Stomach (tissue), 9 donors: Measurements from ENCODE around the gene RPTOR. TPM values are rescaled to one million over a fixed set of nuclear protein-coding genes. Genes with fewer than 3 reads are reported as not detected.
A peak's percentile ranks its signal among the peaks of the same experiment; 100 is the strongest.

Experiments used
- DNase-seq, 2 donors: peaks; one replicate each; pipeline versions ENCODE4 v3.0.0 to v3.0.0-alpha.2; 2013 to 2019
- H3K27ac ChIP-seq, 5 donors: fragments of 200-600 bp in 4 of 5; sonication (generic) in 4 of 5; one replicate each; pipeline ENCODE4 v1.5.1; 2013 to 2019; ENCODE audit warnings: mild to moderate bottlenecking in 1 of 5, moderate library complexity in 1 of 5
- H3K27me3 ChIP-seq, 3 donors: fragments of 200-600 bp; sonication (generic); one replicate each; pipeline ENCODE4 v1.5.1; 2017 to 2019; ENCODE audit warnings: mixed run types in 1 of 3
- H3K36me3 ChIP-seq, 4 donors: fragments of 200-600 bp; sonication (generic); 1 replicate in 3 of 4; 2 replicates in 1 of 4; pipeline ENCODE4 v1.5.1; 2016 to 2019
- H3K4me1 ChIP-seq, 4 donors: fragments of 200-600 bp; sonication (generic); one replicate each; pipeline ENCODE4 v1.5.1; 2016 to 2019
- H3K4me3 ChIP-seq, 4 donors: fragments of 200-600 bp; sonication (generic) in 3 of 4; one replicate each; pipeline ENCODE4 v1.5.1; 2016 to 2019; ENCODE audit warnings: mild to moderate bottlenecking in 1 of 4
- H3K9me3 ChIP-seq, 4 donors: fragments of 200-600 bp; sonication (generic); one replicate each; pipeline ENCODE4 v1.5.1; 2016 to 2019
- EP300 ChIP-seq: sonication (generic); formaldehyde crosslinking; IDR thresholded peaks from one replicate; pipeline ENCODE4 v1.6.1; 2017; ENCODE audit warnings: antibody characterized with exemption
- POLR2A ChIP-seq, 4 donors: fragments of 450-650 bp; IDR thresholded peaks; one replicate each; pipeline ENCODE4 v1.6.1; 2016; ENCODE audit warnings: antibody characterized with exemption in 4 of 4, control low read depth in 2 of 4, mild to moderate bottlenecking in 1 of 4, moderate library complexity in 1 of 4
- POLR2AphosphoS5 ChIP-seq, 3 donors: sonication (generic); formaldehyde crosslinking; IDR thresholded peaks; one replicate each; pipeline ENCODE4 v1.6.1; 2016; ENCODE audit warnings: antibody characterized with exemption in 3 of 3
- WGBS, 5 donors: extraction: QIAGEN DNeasy Blood & Tissue Kit in 3 of 5; methylation state at CpG; one replicate each; pipeline versions ENCODE4 v1.1.5 to v1.1.7; 2013 to 2018; 5-methylcytosine and 5-hydroxymethylcytosine counted together
- intact Hi-C: fragments of 100-400 bp; cut with DNase I; formaldehyde crosslinking; loops from one replicate; pipeline ENCODE4 v1.15.1; 2023; ENCODE audit warnings: low total_unique reads
- polyA plus RNA-seq, 3 donors: library from polyadenylated mRNA; stranded (reverse); fragments of 200-250 nt; gene quantifications; one replicate each; pipeline ENCODE4 v1.2.3, GENCODE V29; 2013
- total RNA-seq, 5 donors: library from RNA; depleted of rRNA; stranded (reverse); fragments of >200 nt; gene quantifications; one replicate each; pipeline versions ENCODE4 v1.1.0 to v1.2.3, GENCODE V29; 2014 to 2016
- TF ChIP-seq, protein P1 (sequence below), 7 experiments: fragments of 450-650 bp in 4 of 7; fragments of 200-600 bp in 3 of 7; sonication (generic) in 3 of 7; IDR thresholded peaks; one replicate each; pipeline ENCODE4 v1.5.1; 2016 to 2019; ENCODE audit warnings: antibody characterized with exemption in 7 of 7, control low read depth in 2 of 7, mild to moderate bottlenecking in 1 of 7
- donor health status: healthy with polysubstance abuse.
- donor health status: Bipolar disorder and iron deficiency.
- donor health status: healthy.

The RPTOR gene
- total and polyA plus RNA-seq, 8 donors: 3.8 to 103 (median 19.3) TPM

DNA sequence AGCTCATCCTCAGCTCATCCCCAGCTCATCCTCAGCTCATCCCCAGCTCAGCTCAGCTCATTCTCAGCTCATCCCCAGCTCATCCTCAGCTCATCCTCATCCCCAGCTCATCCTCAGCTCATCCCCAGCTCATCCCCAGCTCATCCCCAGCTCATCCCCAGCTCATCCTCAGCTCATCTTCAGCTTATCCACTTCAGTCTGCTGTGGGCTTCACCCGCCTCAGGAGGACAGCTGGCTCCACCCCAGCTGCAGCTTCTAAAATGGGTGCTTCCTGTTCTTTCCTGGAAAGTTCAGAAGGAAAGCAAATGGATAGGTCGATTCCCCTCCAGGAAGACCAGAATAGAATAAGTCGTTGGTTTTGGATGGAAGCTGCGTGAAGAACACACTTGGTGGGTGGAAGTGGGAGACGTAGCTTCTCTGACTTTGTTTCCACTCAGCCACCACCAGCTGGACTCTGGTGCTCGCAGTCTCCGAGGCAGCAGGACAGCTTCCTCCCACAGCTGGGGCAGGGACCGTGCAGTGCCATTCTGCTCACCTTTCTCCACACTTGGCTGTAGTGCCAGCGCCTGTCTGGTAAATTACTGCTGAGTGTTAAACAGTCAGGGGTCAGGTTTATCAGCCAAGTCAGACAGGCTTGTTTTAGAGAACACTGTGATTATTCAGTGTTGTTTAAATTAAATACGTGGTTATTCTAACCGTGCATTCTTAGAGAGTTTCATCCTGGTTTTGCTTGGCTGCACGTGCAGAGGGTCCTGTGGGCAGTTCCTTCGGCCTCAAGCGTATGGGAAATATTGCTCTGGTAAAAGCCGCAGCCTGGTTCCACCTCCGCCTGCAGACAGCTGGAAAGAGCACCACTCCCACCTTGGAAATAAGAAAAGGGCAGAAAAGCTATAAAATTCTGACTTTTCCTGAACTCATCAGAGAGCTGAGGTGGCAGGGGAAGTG, 386.0 kb downstream of the RPTOR start:
- no peak for TF ChIP-seq POLR2A (IDR thresholded peaks at IDR 0.05)
- TF ChIP-seq EP300: no peak
- TF ChIP-seq, protein P1, sequence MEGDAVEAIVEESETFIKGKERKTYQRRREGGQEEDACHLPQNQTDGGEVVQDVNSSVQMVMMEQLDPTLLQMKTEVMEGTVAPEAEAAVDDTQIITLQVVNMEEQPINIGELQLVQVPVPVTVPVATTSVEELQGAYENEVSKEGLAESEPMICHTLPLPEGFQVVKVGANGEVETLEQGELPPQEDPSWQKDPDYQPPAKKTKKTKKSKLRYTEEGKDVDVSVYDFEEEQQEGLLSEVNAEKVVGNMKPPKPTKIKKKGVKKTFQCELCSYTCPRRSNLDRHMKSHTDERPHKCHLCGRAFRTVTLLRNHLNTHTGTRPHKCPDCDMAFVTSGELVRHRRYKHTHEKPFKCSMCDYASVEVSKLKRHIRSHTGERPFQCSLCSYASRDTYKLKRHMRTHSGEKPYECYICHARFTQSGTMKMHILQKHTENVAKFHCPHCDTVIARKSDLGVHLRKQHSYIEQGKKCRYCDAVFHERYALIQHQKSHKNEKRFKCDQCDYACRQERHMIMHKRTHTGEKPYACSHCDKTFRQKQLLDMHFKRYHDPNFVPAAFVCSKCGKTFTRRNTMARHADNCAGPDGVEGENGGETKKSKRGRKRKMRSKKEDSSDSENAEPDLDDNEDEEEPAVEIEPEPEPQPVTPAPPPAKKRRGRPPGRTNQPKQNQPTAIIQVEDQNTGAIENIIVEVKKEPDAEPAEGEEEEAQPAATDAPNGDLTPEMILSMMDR (IDR thresholded peaks at IDR 0.05): no peak
- TF ChIP-seq POLR2AphosphoS5 (IDR thresholded peaks at IDR 0.05): no peak
- DNase-seq: no peak
- no peak overlapping the region for H3K27ac ChIP-seq
- peaks cover 0 to 10% (median 0%) of the 10 kb centered on the region in 4 donors for H3K4me1 ChIP-seq
- 68 to 80% (median 75%) methylated on average over 16 of the region's 16 CpGs for WGBS, 5 donors
- H3K36me3 ChIP-seq: peaks cover 3 to 50% (median 36%) of the 10 kb centered on the region in 4 donors
- intact Hi-C loops: no loop called here
- H3K27me3 ChIP-seq: no peaks in the 10 kb centered on the region
- H3K4me3 ChIP-seq: no peak overlapping the region
- H3K9me3 ChIP-seq: no peaks in the 10 kb centered on the region

DNA sequence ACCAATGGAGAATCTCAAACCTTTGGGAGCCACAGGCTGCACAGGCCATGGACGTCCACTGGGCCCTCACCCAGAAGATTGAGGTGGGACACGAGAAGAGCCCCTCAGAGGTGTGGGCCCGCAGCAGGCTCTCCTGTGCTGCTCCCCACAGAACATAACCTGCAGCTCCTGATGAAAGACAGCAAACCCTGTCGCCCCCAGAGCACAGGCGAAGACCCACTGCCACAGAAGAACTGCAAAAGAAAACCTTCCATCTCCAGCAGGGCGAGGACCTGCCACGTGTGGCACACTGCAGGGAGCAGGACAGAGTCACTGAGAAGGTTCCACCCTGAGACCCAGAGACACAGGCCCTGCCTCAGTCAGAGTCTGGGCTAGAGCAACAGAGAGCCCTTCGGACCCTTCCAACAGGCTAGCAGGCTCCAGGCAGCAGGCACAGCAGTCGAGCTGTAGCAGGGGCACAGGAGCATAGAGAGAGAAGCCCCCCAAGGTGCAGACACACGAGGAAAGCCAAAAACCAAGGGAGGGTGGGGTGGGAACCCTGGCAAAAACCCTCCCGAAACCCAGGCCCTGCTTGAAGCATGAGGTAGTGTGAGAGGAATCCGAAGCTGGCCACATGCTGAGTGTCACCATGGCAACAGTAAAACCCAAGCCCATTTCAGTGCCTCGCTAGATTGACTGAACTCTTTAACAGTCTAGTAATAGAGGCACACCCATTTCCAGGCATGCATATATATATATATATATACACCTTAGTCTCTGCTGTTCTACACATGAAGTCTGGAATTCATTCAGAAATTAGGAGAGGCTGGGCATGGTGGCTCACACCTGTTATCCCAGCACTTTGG, 387.0 kb downstream of the RPTOR start:
- no peak overlapping the region for H3K27ac ChIP-seq
- peak in 1 of 2 donors; percentile 76 for DNase-seq
- H3K27me3 ChIP-seq: no peaks in the 10 kb centered on the region
- intact Hi-C loops: no loop called here
- H3K9me3 ChIP-seq: no peaks in the 10 kb centered on the region
- H3K4me3 ChIP-seq: no peak overlapping the region
- TF ChIP-seq, protein P1 (IDR thresholded peaks at IDR 0.05): no peak
- no peak for TF ChIP-seq POLR2AphosphoS5 (IDR thresholded peaks at IDR 0.05)
- no peak for TF ChIP-seq POLR2A (IDR thresholded peaks at IDR 0.05)
- TF ChIP-seq EP300: no peak
- 66 to 89% (median 80%) methylated on average over 10 to 13 of the region's 13 CpGs for WGBS, 5 donors
- H3K36me3 ChIP-seq: peaks cover 0 to 40% (median 27%) of the 10 kb centered on the region in 4 donors
- peaks cover 0 to 10% (median 0%) of the 10 kb centered on the region in 4 donors for H3K4me1 ChIP-seq

DNA sequence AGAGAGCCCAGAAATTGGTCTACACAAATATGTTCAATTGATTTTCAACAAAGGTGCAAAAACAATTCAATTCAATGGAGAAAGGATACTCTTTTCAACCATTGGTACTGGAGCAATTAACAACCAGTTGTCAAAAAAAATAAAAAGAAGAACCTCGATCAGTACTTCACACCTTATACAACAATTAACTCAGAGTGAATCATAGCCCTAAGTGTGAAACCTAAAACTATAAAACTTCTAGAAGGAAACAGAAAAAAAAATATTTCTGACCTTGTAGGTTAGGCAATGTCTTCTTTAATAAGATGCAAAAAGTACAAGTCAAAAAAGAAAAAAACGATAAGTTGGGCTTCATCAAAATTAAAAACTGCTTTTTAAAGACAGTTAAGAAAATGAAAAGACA, 390.9 kb downstream of the RPTOR start:
- no peak for DNase-seq
- H3K4me3 ChIP-seq: no peak overlapping the region
- intact Hi-C loops: no loop called here
- 88 to 100% (median 91%) methylated on average over 2 of the region's 2 CpGs for WGBS, 5 donors
- TF ChIP-seq POLR2AphosphoS5 (IDR thresholded peaks at IDR 0.05): no peak
- TF ChIP-seq POLR2A (IDR thresholded peaks at IDR 0.05): no peak
- TF ChIP-seq, protein P1 (IDR thresholded peaks at IDR 0.05): no peak
- TF ChIP-seq EP300: no peak
- H3K27me3 ChIP-seq: no peaks in the 10 kb centered on the region
- no peak overlapping the region for H3K27ac ChIP-seq
- no peaks in the 10 kb centered on the region for H3K9me3 ChIP-seq
- peaks cover 0 to 31% (median 25%) of the 10 kb centered on the region in 4 donors for H3K36me3 ChIP-seq
- H3K4me1 ChIP-seq: peaks cover 0 to 10% (median 4%) of the 10 kb centered on the region in 4 donors

DNA sequence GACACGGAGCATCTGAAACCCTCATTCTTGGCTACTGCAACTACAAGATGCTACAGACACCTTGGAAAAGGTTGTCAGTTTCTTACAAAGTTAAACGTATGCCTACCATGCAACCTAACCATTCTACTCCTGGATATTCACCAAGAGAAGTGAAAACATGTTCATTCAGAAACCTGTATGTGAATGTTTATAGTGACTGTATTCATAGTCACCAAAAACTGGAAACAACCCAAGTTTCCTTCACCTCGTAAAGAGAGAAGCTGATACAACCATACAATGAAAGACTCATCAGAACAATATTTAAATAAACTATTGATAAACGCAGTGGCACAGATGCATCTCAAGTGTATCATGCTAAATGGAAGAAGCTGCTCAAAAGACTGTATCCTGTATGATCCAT, 391.6 kb downstream of the RPTOR start:
- Histone ChIP-seq H3K27me3 (no peaks in the 10 kb centered on the region), H3K36me3 (peaks cover 0 to 38% (median 26%) of the 10 kb centered on the region in 4 donors), H3K4me3 (no peak overlapping the region), H3K27ac (no peak overlapping the region), H3K4me1 (peaks cover 0 to 13% (median 4%) of the 10 kb centered on the region in 4 donors), H3K9me3 (no peaks in the 10 kb centered on the region)
- intact Hi-C loops: no loop called here
- no peak for DNase-seq
- TF ChIP-seq, protein P1 (IDR thresholded peaks at IDR 0.05): no peak
- TF ChIP-seq POLR2AphosphoS5 (IDR thresholded peaks at IDR 0.05): no peak
- no peak for TF ChIP-seq POLR2A (IDR thresholded peaks at IDR 0.05)
- 86 to 92% (median 88%) methylated on average over 4 of the region's 4 CpGs for WGBS, 5 donors
